ENCODE results near the gene SFR1.

The SFR1 gene

GRCh38 chr10:104121485-104122224 lies at the start of gene SFR1:
SFR1 (plus strand) TSS chr10:104122171; CDS start chr10:104122184, 13 bp downstream.
- Histone ChIP-seq H3K9me3 (ENCODE audit: control insufficient read depth, insufficient read depth, low read length) (no peaks in the 10 kb centered on the region), H3K36me3 (ENCODE audit: control insufficient read depth, insufficient read depth, low read length) (no peaks in the 10 kb centered on the region), H3K27me3 (ENCODE audit: control insufficient read depth, insufficient read depth, low read length) (no peaks in the 10 kb centered on the region), H3K4me1 (ENCODE audit: control insufficient read depth, insufficient read depth, low read length) (peaks cover 4% of the 10 kb centered on the region), H3K4me3 (ENCODE audit: low read depth, low read length) (peak within 1 kb of the TSS; percentile 93), H3K9ac (ENCODE audit: low read depth, low read length) (peak within 1 kb of the TSS; percentile 89)

DNA sequence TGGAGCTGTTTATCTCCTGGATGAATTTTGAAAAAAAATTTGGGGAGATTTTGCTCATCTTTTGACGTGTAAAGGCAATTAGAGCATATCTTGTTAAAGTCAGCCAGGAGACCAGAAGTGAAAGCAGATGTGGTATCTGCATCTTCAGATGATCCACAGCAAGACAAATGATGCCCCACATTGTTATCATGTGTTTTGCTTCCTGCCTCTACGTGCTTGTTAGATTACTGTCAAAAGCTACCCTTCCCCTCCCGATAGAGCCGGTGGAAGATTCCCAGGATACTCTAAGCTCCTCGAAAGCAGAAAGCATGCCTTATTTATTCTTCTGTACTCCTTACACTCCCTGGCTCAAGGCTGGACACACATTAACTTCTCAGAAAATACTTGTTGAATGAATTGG lies 49.2 kb upstream of the SFR1 start:
- H3K36me3 ChIP-seq (ENCODE audit: control insufficient read depth, insufficient read depth, low read length): no peaks in the 10 kb centered on the region
- H3K27me3 ChIP-seq (ENCODE audit: control insufficient read depth, insufficient read depth, low read length): peaks cover 3% of the 10 kb centered on the region
- no peak overlapping the region for H3K9ac ChIP-seq (ENCODE audit: low read depth, low read length)
- no peak overlapping the region for H3K4me3 ChIP-seq (ENCODE audit: low read depth, low read length)
- peaks cover 22% of the 10 kb centered on the region for H3K4me1 ChIP-seq (ENCODE audit: control insufficient read depth, insufficient read depth, low read length)
- H3K9me3 ChIP-seq (ENCODE audit: control insufficient read depth, insufficient read depth, low read length): no peaks in the 10 kb centered on the region

DNA sequence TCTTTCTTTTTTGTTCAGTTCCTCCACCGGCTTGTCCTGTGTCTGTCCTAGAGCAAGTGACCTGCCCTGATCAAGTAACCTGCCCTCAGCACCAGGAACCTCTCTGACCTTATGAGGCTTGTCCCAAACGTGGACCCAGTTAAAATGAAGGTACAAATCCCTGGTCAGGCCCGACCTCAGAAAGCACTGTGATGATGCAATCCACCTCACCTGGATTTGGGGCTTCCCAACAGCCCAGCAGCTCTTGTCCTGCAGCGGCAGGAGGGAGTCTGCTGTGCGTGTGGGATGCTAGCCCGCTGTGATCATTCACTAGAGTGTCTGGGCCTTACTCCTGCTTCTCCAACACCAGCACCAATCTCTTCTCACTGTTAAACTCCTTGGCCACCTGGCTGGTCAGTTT lies 47.5 kb upstream of the SFR1 start:
- H3K4me3 ChIP-seq (ENCODE audit: low read depth, low read length): no peak overlapping the region

DNA sequence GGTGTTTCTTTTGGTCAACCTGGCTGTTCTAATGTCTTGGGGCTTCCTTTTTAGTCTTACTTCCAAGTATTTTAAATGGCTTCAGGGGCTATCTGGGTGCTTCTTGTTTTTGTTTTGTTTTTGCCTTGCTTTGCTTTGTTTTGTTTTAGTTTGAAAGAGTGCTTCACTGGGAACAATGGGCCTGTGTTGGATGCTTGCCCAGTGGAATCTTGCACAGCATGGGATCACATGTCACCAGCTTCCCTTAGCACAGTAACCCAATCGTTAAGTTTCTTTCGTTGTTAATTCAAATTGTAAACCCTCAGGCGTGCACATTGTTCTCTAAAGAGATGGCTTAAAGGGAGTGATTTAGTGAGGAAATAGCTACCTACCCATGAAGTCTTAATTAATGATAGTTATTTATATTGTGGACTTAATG lies 45.2 kb upstream of the SFR1 start:
- H3K9ac ChIP-seq (ENCODE audit: low read depth, low read length): no peak overlapping the region

More for the DNA sequence above, 47.5 kb upstream of the SFR1 start:
- H3K9me3 ChIP-seq (ENCODE audit: control insufficient read depth, insufficient read depth, low read length): no peaks in the 10 kb centered on the region
- H3K9ac ChIP-seq (ENCODE audit: low read depth, low read length): no peak overlapping the region
- peaks cover 3% of the 10 kb centered on the region for H3K27me3 ChIP-seq (ENCODE audit: control insufficient read depth, insufficient read depth, low read length)
- peaks cover 17% of the 10 kb centered on the region for H3K4me1 ChIP-seq (ENCODE audit: control insufficient read depth, insufficient read depth, low read length)
- H3K36me3 ChIP-seq (ENCODE audit: control insufficient read depth, insufficient read depth, low read length): no peaks in the 10 kb centered on the region

DNA sequence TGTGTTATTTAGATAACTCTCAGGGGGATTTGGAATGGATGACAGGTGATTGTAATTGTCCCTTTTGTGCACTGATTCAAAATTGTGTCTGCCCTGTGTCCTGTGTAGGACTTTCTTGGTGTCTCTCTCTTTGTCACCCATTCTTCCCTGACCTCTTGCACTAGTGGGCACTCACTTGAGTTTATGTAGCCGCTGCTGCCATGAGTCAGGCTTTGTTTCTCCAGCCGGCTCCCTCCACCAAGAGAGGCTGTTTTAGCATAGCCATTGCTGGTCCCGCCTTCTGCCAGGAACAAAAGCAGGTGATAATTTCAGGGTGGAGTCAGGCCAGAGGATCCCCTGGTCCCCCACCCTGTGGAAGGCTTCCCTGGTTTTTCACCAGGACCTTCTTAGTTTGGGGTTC lies 44.7 kb upstream of the SFR1 start:
- no peaks in the 10 kb centered on the region for H3K36me3 ChIP-seq (ENCODE audit: control insufficient read depth, insufficient read depth, low read length)
- H3K9me3 ChIP-seq (ENCODE audit: control insufficient read depth, insufficient read depth, low read length): no peaks in the 10 kb centered on the region
- peaks cover 3% of the 10 kb centered on the region for H3K27me3 ChIP-seq (ENCODE audit: control insufficient read depth, insufficient read depth, low read length)
- H3K9ac ChIP-seq (ENCODE audit: low read depth, low read length): no peak overlapping the region
- peak overlapping the region; percentile 18 for H3K4me3 ChIP-seq (ENCODE audit: low read depth, low read length)
- peaks cover 17% of the 10 kb centered on the region for H3K4me1 ChIP-seq (ENCODE audit: control insufficient read depth, insufficient read depth, low read length)

More for the DNA sequence above, 45.2 kb upstream of the SFR1 start:
- H3K9me3 ChIP-seq (ENCODE audit: control insufficient read depth, insufficient read depth, low read length): no peaks in the 10 kb centered on the region
- peaks cover 17% of the 10 kb centered on the region for H3K4me1 ChIP-seq (ENCODE audit: control insufficient read depth, insufficient read depth, low read length)
- H3K36me3 ChIP-seq (ENCODE audit: control insufficient read depth, insufficient read depth, low read length): no peaks in the 10 kb centered on the region
- H3K27me3 ChIP-seq (ENCODE audit: control insufficient read depth, insufficient read depth, low read length): peaks cover 3% of the 10 kb centered on the region
- peak overlapping the region; percentile 18 for H3K4me3 ChIP-seq (ENCODE audit: low read depth, low read length)

DNA sequence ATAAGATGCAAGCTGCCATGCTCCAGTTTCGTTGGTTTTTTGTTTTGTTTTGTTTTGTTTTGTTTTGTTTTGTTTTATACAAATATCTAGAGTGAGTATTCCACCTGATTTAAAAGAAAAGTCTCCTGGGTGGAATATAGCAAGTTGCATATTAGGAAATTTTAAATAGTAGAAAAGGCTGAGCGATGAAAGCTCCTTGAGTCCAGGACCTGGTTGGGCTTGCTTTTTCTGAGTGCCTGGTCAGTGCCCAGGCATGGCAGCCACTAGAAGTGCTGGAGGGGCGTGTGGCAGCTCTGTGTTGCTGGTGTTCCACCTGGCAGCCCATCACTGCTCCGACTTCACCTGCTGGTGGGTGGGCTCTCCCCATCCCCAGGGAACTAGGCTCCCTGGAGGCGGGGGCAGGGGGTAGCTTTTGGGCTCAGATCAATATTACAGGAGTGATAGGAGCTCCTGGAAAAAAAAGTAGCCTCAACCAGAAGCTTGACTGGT lies 44.3 kb upstream of the SFR1 start:
- Histone ChIP-seq H3K9ac (ENCODE audit: low read depth, low read length) (no peak overlapping the region), H3K36me3 (ENCODE audit: control insufficient read depth, insufficient read depth, low read length) (no peaks in the 10 kb centered on the region), H3K4me3 (ENCODE audit: low read depth, low read length) (no peak overlapping the region), H3K27me3 (ENCODE audit: control insufficient read depth, insufficient read depth, low read length) (peaks cover 3% of the 10 kb centered on the region), H3K4me1 (ENCODE audit: control insufficient read depth, insufficient read depth, low read length) (peaks cover 17% of the 10 kb centered on the region), H3K9me3 (ENCODE audit: control insufficient read depth, insufficient read depth, low read length) (no peaks in the 10 kb centered on the region)

GRCh38 chr10:104080762-104081161 lies 41.2 kb upstream of the SFR1 start:
- H3K9ac ChIP-seq (ENCODE audit: low read depth, low read length): no peak overlapping the region

DNA sequence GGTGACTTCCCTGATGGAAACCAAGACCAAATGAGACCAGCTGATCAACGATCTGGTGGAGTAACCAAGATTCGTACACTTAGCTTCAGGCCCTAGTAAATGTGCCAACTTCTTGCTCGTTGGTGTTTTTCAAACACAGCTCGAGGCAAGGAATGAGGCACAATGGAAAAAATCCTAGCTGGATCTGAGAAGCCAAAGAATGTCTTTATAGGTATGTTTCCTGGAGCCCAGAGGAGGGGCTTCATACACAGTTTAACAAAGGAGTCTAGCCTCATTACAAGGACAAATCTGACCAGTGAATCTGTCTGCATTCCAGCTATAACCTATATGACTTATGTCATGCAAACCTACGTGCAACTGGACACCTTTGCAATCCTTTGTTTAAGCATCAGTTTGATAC lies 40.0 kb upstream of the SFR1 start:
- Histone ChIP-seq H3K4me1 (ENCODE audit: control insufficient read depth, insufficient read depth, low read length) (peaks cover 7% of the 10 kb centered on the region), H3K9me3 (ENCODE audit: control insufficient read depth, insufficient read depth, low read length) (no peaks in the 10 kb centered on the region), H3K4me3 (ENCODE audit: low read depth, low read length) (no peak overlapping the region), H3K27me3 (ENCODE audit: control insufficient read depth, insufficient read depth, low read length) (no peaks in the 10 kb centered on the region), H3K36me3 (ENCODE audit: control insufficient read depth, insufficient read depth, low read length) (no peaks in the 10 kb centered on the region), H3K9ac (ENCODE audit: low read depth, low read length) (no peak overlapping the region)

More at GRCh38 chr10:104080762-104081161, 41.2 kb upstream of the SFR1 start:
- Histone ChIP-seq H3K4me3 (ENCODE audit: low read depth, low read length) (no peak overlapping the region), H3K4me1 (ENCODE audit: control insufficient read depth, insufficient read depth, low read length) (peaks cover 17% of the 10 kb centered on the region), H3K27me3 (ENCODE audit: control insufficient read depth, insufficient read depth, low read length) (no peaks in the 10 kb centered on the region), H3K9me3 (ENCODE audit: control insufficient read depth, insufficient read depth, low read length) (no peaks in the 10 kb centered on the region), H3K36me3 (ENCODE audit: control insufficient read depth, insufficient read depth, low read length) (no peaks in the 10 kb centered on the region)

DNA sequence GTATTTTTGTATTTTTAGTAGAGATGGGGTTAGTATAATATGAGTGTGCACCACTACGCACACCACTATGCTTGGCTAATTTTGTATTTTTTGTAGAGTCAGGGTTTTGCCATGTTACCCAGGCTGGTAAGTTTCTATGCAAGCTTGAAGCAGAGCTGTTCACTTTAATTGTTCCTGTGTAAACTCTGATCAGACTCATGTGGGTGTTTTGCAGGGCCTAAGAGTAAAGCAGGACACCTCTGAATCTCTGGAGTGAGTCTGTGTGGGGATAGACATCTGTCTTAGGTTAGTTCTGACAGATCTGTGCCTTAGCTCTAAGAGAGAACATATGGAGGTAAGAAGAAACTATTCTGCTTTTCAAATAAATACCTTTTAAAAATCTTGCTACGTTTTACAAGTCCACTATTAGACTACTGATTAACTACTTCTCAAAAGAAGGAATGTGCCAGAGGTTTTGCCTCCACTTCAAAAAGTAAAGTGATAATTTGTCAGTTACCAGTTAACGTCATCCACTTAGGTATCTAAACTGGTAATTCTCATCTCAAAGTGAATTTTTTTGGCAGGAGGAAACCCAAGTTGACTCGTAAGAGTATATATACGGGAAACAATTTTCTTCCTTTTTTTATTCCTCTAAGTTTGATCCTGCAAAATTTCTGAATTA lies 37.4 kb upstream of the SFR1 start:
- Histone ChIP-seq H3K4me3 (ENCODE audit: low read depth, low read length) (no peak overlapping the region), H3K4me1 (ENCODE audit: control insufficient read depth, insufficient read depth, low read length) (no peaks in the 10 kb centered on the region)

GRCh38 chr10:104085801-104086400 lies 36.1 kb upstream of the SFR1 start, which contains the start of gene COL17A1:
COL17A1 (minus strand) TSS chr10:104085880; CDS start chr10:104080673, 5,207 bp downstream.
- H3K9ac ChIP-seq (ENCODE audit: low read depth, low read length): no peak within 1 kb of the TSS

More for the DNA sequence above, 37.4 kb upstream of the SFR1 start:
- Histone ChIP-seq H3K9ac (ENCODE audit: low read depth, low read length) (no peak overlapping the region), H3K27me3 (ENCODE audit: control insufficient read depth, insufficient read depth, low read length) (no peaks in the 10 kb centered on the region), H3K36me3 (ENCODE audit: control insufficient read depth, insufficient read depth, low read length) (no peaks in the 10 kb centered on the region), H3K9me3 (ENCODE audit: control insufficient read depth, insufficient read depth, low read length) (no peaks in the 10 kb centered on the region)

GRCh38 chr10:104088239-104088638 lies 33.7 kb upstream of the SFR1 start:
- Histone ChIP-seq H3K9ac (ENCODE audit: low read depth, low read length) (no peak overlapping the region), H3K27me3 (ENCODE audit: control insufficient read depth, insufficient read depth, low read length) (no peaks in the 10 kb centered on the region), H3K9me3 (ENCODE audit: control insufficient read depth, insufficient read depth, low read length) (no peaks in the 10 kb centered on the region), H3K4me3 (ENCODE audit: low read depth, low read length) (no peak overlapping the region), H3K36me3 (ENCODE audit: control insufficient read depth, insufficient read depth, low read length) (no peaks in the 10 kb centered on the region), H3K4me1 (ENCODE audit: control insufficient read depth, insufficient read depth, low read length) (peaks cover 9% of the 10 kb centered on the region)

More at GRCh38 chr10:104085801-104086400, 36.1 kb upstream of the SFR1 start, which contains the start of gene COL17A1:
- Histone ChIP-seq H3K9me3 (ENCODE audit: control insufficient read depth, insufficient read depth, low read length) (no peaks in the 10 kb centered on the region), H3K27me3 (ENCODE audit: control insufficient read depth, insufficient read depth, low read length) (no peaks in the 10 kb centered on the region), H3K4me3 (ENCODE audit: low read depth, low read length) (no peak within 1 kb of the TSS), H3K36me3 (ENCODE audit: control insufficient read depth, insufficient read depth, low read length) (no peaks in the 10 kb centered on the region), H3K4me1 (ENCODE audit: control insufficient read depth, insufficient read depth, low read length) (peaks cover 5% of the 10 kb centered on the region)

Measured in iPS-15b (cell line).